GM18867 (cell line): Measurements from ENCODE around the gene CDC45.
A peak's percentile ranks its signal among the peaks of the same experiment; 100 is the strongest.
"Not testable (repeated sequence)": the region's sequence is repeated elsewhere in the genome, so short reads cannot be mapped to it uniquely, and the experiment has no call there.

Experiments
- ATAC-seq: cut with Tn5 transposase; IDR thresholded peaks from one replicate; pipeline ENCODE4 v1.9.1; 2021; ENCODE audit warnings: mild to moderate bottlenecking, moderate library complexity; ENCODE audit not compliant: unreplicated experiment

CDC45 gene

GRCh38 chr22:19479355-19480172, at the start of gene CDC45:
TSS of gene CDC45 (plus strand) at chr22:19479920. CDS start at chr22:19479969, 49 bp downstream.
- ATAC-seq, result peak; percentile 86

GRCh38 chr22:19429950-19430889, 49.5 kb upstream of the CDC45 start:
- ATAC-seq, result no peak

GRCh38 chr22:19430890-19431541, 48.7 kb upstream of the CDC45 start:
- ATAC-seq, result peak; percentile 12

GRCh38 chr22:19431649-19432132, 48.0 kb upstream of the CDC45 start, which contains the start of gene HIRA:
TSS of gene HIRA (minus strand) at chr22:19431733. CDS start at chr22:19431476, 257 bp downstream.
- peak; percentile 48 for ATAC-seq

GRCh38 chr22:19432133-19432851, 47.4 kb upstream of the CDC45 start, which contains the start of gene MRPL40:
TSS of gene MRPL40 (plus strand) at chr22:19432545. CDS start at chr22:19432555, 10 bp downstream.
- peak; percentile 75 for ATAC-seq

- no peak for ATAC-seq
Observed at GRCh38 chr22:19434401-19434800, 45.3 kb upstream of the CDC45 start.

GRCh38 chr22:19434829-19435580, 44.7 kb upstream of the CDC45 start:
- ATAC-seq, result no peak

- not testable (repeated sequence) for ATAC-seq
Observed at GRCh38 chr22:19436444-19437161, 43.1 kb upstream of the CDC45 start.

- no peak for ATAC-seq
Observed at GRCh38 chr22:19438298-19438697, 41.4 kb upstream of the CDC45 start.

GRCh38 chr22:19440411-19441195, 39.1 kb upstream of the CDC45 start:
- ATAC-seq, result no peak

- ATAC-seq, result no peak
Observed at GRCh38 chr22:19442166-19442565, 37.6 kb upstream of the CDC45 start.

- no peak for ATAC-seq
Observed at GRCh38 chr22:19443544-19444211, 36.0 kb upstream of the CDC45 start.

- not testable (repeated sequence) for ATAC-seq
Observed at GRCh38 chr22:19445279-19445982, 34.3 kb upstream of the CDC45 start.

- no peak for ATAC-seq
Observed at GRCh38 chr22:19446603-19447329, 33.0 kb upstream of the CDC45 start.

GRCh38 chr22:19447330-19448075, 32.2 kb upstream of the CDC45 start, which contains the start of gene C22orf39:
TSS of gene C22orf39 (minus strand) at chr22:19447711. CDS start at chr22:19447688, 23 bp downstream.
- peak; percentile 83 for ATAC-seq
